ENCODE data around the gene TPGS2.
"Not testable (repeated sequence)": the region's sequence is repeated elsewhere in the genome, so short reads cannot be mapped to it uniquely, and the experiment has no call there.

Gene TPGS2

GRCh38 chr18:36769611-36770314 lies 59.0 kb downstream of the TPGS2 start:
- no peaks in the 10 kb centered on the region for H3K79me1 ChIP-seq (ENCODE audit: low read length)
- no peak overlapping the region for H2AFZ ChIP-seq (ENCODE audit: insufficient read depth, low read length, poor library complexity)
- H4K91ac ChIP-seq (ENCODE audit: low read depth, low read length), result no peak overlapping the region
- H3K23ac ChIP-seq (ENCODE audit: low read length), result no peak overlapping the region
- H3K27me3 ChIP-seq (ENCODE audit: insufficient read depth, low read length), result no peaks in the 10 kb centered on the region
- no peak overlapping the region for H3K4ac ChIP-seq (ENCODE audit: low read depth, low read length)
- H3K27ac ChIP-seq (ENCODE audit: low read depth, low read length), result no peak overlapping the region
- no peak overlapping the region for H2BK12ac ChIP-seq (ENCODE audit: low read length)
- no peak overlapping the region for H4K8ac ChIP-seq (ENCODE audit: low read depth, low read length)
- peak; percentile 19 to 68 for DNase-seq
- no peak overlapping the region for H4K12ac ChIP-seq (ENCODE audit: low read depth, low read length)
- no peak overlapping the region for H3K4me2 ChIP-seq (ENCODE audit: low read length)
- no peak overlapping the region for H2AK5ac ChIP-seq (ENCODE audit: low read length)
- no peak overlapping the region for H3K14ac ChIP-seq (ENCODE audit: low read length)
- H2BK120ac ChIP-seq (ENCODE audit: insufficient read depth, low read length, poor library complexity), result no peak overlapping the region
- no peak overlapping the region for H3K18ac ChIP-seq (ENCODE audit: low read length)
- H3K9me3 ChIP-seq (ENCODE audit: insufficient read depth, low read depth, low read length), result peaks cover 3% of the 10 kb centered on the region
- H3K4me3 ChIP-seq (ENCODE audit: low read depth, low read length), result peak overlapping the region; percentile 10
- H2BK5ac ChIP-seq (ENCODE audit: low read depth, low read length, poor library complexity), result no peak overlapping the region
- no peaks in the 10 kb centered on the region for H3K79me2 ChIP-seq (ENCODE audit: control insufficient read depth, insufficient read depth, low read length, poor library complexity)
- H3K4me1 ChIP-seq (ENCODE audit: control insufficient read depth in 1 of 2, insufficient read depth in 2 of 2, low read length in 2 of 2), result no peaks in the 10 kb centered on the region
- no CpG with 5 or more reads among the region's 6 CpGs for WGBS (ENCODE audit: extremely low coverage, insufficient coverage, insufficient read length)
- no peak overlapping the region for H3K9ac ChIP-seq (ENCODE audit: low read length)
- peaks cover 23 to 26% of the 10 kb centered on the region in 2 experiments for H3K36me3 ChIP-seq (ENCODE audit: control insufficient read depth in 1 of 2, insufficient read depth in 2 of 2, low read length in 2 of 2)

- H3K14ac ChIP-seq (ENCODE audit: low read length), result no peak overlapping the region
- peak overlapping the region; percentile 10 for H3K4me3 ChIP-seq (ENCODE audit: low read depth, low read length)
- H4K12ac ChIP-seq (ENCODE audit: low read depth, low read length), result no peak overlapping the region
- no CpG with 5 or more reads among the region's 10 CpGs for WGBS (ENCODE audit: extremely low coverage, insufficient coverage, insufficient read length)
- H3K79me1 ChIP-seq (ENCODE audit: low read length), result no peaks in the 10 kb centered on the region
- no peak overlapping the region for H3K4me2 ChIP-seq (ENCODE audit: low read length)
- H3K36me3 ChIP-seq (ENCODE audit: control insufficient read depth in 1 of 2, insufficient read depth in 2 of 2, low read length in 2 of 2), result peaks cover 24 to 26% of the 10 kb centered on the region in 2 experiments
- peaks cover 3% of the 10 kb centered on the region for H3K9me3 ChIP-seq (ENCODE audit: insufficient read depth, low read depth, low read length)
- H2BK5ac ChIP-seq (ENCODE audit: low read depth, low read length, poor library complexity), result no peak overlapping the region
- no peak overlapping the region for H3K4ac ChIP-seq (ENCODE audit: low read depth, low read length)
- no peak overlapping the region for H2BK120ac ChIP-seq (ENCODE audit: insufficient read depth, low read length, poor library complexity)
- H3K23ac ChIP-seq (ENCODE audit: low read length), result no peak overlapping the region
- H3K9ac ChIP-seq (ENCODE audit: low read length), result no peak overlapping the region
- H2AK5ac ChIP-seq (ENCODE audit: low read length), result no peak overlapping the region
- DNase-seq, result no peak
- H4K91ac ChIP-seq (ENCODE audit: low read depth, low read length), result no peak overlapping the region
- H3K27ac ChIP-seq (ENCODE audit: low read depth, low read length), result no peak overlapping the region
- no peak overlapping the region for H3K18ac ChIP-seq (ENCODE audit: low read length)
- H4K8ac ChIP-seq (ENCODE audit: low read depth, low read length), result no peak overlapping the region
- no peak overlapping the region for H2AFZ ChIP-seq (ENCODE audit: insufficient read depth, low read length, poor library complexity)
- no peaks in the 10 kb centered on the region for H3K4me1 ChIP-seq (ENCODE audit: control insufficient read depth in 1 of 2, insufficient read depth in 2 of 2, low read length in 2 of 2)
- H3K79me2 ChIP-seq (ENCODE audit: control insufficient read depth, insufficient read depth, low read length, poor library complexity), result no peaks in the 10 kb centered on the region
- H2BK12ac ChIP-seq (ENCODE audit: low read length), result no peak overlapping the region
- no peaks in the 10 kb centered on the region for H3K27me3 ChIP-seq (ENCODE audit: insufficient read depth, low read length)
These were observed 59.6 kb downstream of the TPGS2 start for GRCh38 chr18:36769172-36769571.

GRCh38 chr18:36766836-36767235 lies 62.0 kb downstream of the TPGS2 start:
- Histone ChIP-seq H3K4me3 (ENCODE audit: low read depth, low read length) (no peak overlapping the region), H2AK5ac (ENCODE audit: low read length) (no peak overlapping the region), H3K27ac (ENCODE audit: low read depth, low read length) (no peak overlapping the region), H2BK12ac (ENCODE audit: low read length) (no peak overlapping the region), H4K8ac (ENCODE audit: low read depth, low read length) (no peak overlapping the region), H3K27me3 (ENCODE audit: insufficient read depth, low read length) (no peaks in the 10 kb centered on the region), H3K4me2 (ENCODE audit: low read length) (no peak overlapping the region), H3K4me1 (ENCODE audit: control insufficient read depth in 1 of 2, insufficient read depth in 2 of 2, low read length in 2 of 2) (no peaks in the 10 kb centered on the region), H3K9ac (ENCODE audit: low read length) (no peak overlapping the region), H4K91ac (ENCODE audit: low read depth, low read length) (no peak overlapping the region), H3K4ac (ENCODE audit: low read depth, low read length) (no peak overlapping the region), H3K14ac (ENCODE audit: low read length) (no peak overlapping the region), H3K9me3 (ENCODE audit: insufficient read depth, low read depth, low read length) (no peaks in the 10 kb centered on the region), H4K12ac (ENCODE audit: low read depth, low read length) (no peak overlapping the region), H2AFZ (ENCODE audit: insufficient read depth, low read length, poor library complexity) (no peak overlapping the region), H3K18ac (ENCODE audit: low read length) (no peak overlapping the region), H2BK5ac (ENCODE audit: low read depth, low read length, poor library complexity) (no peak overlapping the region), H2BK120ac (ENCODE audit: insufficient read depth, low read length, poor library complexity) (no peak overlapping the region), H3K23ac (ENCODE audit: low read length) (no peak overlapping the region), H3K36me3 (ENCODE audit: control insufficient read depth in 1 of 2, insufficient read depth in 2 of 2, low read length in 2 of 2) (peaks cover 19 to 23% of the 10 kb centered on the region in 2 experiments), H3K79me1 (ENCODE audit: low read length) (no peaks in the 10 kb centered on the region), H3K79me2 (ENCODE audit: control insufficient read depth, insufficient read depth, low read length, poor library complexity) (no peaks in the 10 kb centered on the region)
- no peak for DNase-seq
- WGBS (ENCODE audit: extremely low coverage, insufficient coverage, insufficient read length), result no CpG with 5 or more reads among the region's 3 CpGs

GRCh38 chr18:36762965-36763364 lies 65.8 kb downstream of the TPGS2 start:
- not testable (repeated sequence) for H3K4me2 ChIP-seq (ENCODE audit: low read length)

More at GRCh38 chr18:36762965-36763364, 65.8 kb downstream of the TPGS2 start:
- H2AK5ac ChIP-seq (ENCODE audit: low read length); H3K79me1 ChIP-seq (ENCODE audit: low read length); H3K14ac ChIP-seq (ENCODE audit: low read length); H3K4ac ChIP-seq (ENCODE audit: low read depth, low read length); H4K8ac ChIP-seq (ENCODE audit: low read depth, low read length); H3K27ac ChIP-seq (ENCODE audit: low read depth, low read length); H4K12ac ChIP-seq (ENCODE audit: low read depth, low read length); H3K18ac ChIP-seq (ENCODE audit: low read length); H2BK120ac ChIP-seq (ENCODE audit: insufficient read depth, low read length, poor library complexity); H3K4me3 ChIP-seq (ENCODE audit: low read depth, low read length); H3K27me3 ChIP-seq (ENCODE audit: insufficient read depth, low read length); H2AFZ ChIP-seq (ENCODE audit: insufficient read depth, low read length, poor library complexity); H2BK12ac ChIP-seq (ENCODE audit: low read length); H3K9me3 ChIP-seq (ENCODE audit: insufficient read depth, low read depth, low read length); H3K9ac ChIP-seq (ENCODE audit: low read length); DNase-seq; H4K91ac ChIP-seq (ENCODE audit: low read depth, low read length); H3K23ac ChIP-seq (ENCODE audit: low read length); H3K79me2 ChIP-seq (ENCODE audit: control insufficient read depth, insufficient read depth, low read length, poor library complexity); H3K4me1 ChIP-seq (ENCODE audit: control insufficient read depth in 1 of 2, insufficient read depth in 2 of 2, low read length in 2 of 2); H2BK5ac ChIP-seq (ENCODE audit: low read depth, low read length, poor library complexity): not testable (repeated sequence)
- no CpG with 5 or more reads among the region's 26 CpGs for WGBS (ENCODE audit: extremely low coverage, insufficient coverage, insufficient read length)
- H3K36me3 ChIP-seq (ENCODE audit: control insufficient read depth in 1 of 2, insufficient read depth in 2 of 2, low read length in 2 of 2), result peaks cover 19 to 24% of the 10 kb centered on the region in 2 experiments
